ENCODE data around the gene IZUMO1R. TPM values are rescaled to one million over a fixed set of nuclear protein-coding genes. Genes with fewer than 3 reads are reported as not detected.

The IZUMO1R gene
- not detected in 2 replicates for total RNA-seq

GRCh38 chr11:94303966-94304958, at the start of gene IZUMO1R:
IZUMO1R (plus strand) TSS chr11:94304580; CDS start chr11:94305637, 1,057 bp downstream.

Other genes starting within 250 kb of the IZUMO1R start
- gene PANX1, start 175.7 kb upstream of the IZUMO1R start, total RNA-seq: 21.6 and 27.2 TPM in 2 replicates
- gene GPR83, start 96.8 kb downstream of the IZUMO1R start, total RNA-seq: 0.09 TPM in 1 of 2 replicates, not detected in the other
- gene MRE11, start 189.3 kb downstream of the IZUMO1R start, total RNA-seq: 11.4 and 12.2 TPM in 2 replicates
- 7.0 and 10.8 TPM in 2 replicates for gene ANKRD49, start 189.4 kb downstream of the IZUMO1R start, total RNA-seq
- not detected in 2 replicates for gene C11orf97, start 207.9 kb downstream of the IZUMO1R start, total RNA-seq
- gene FUT4, start 239.3 kb downstream of the IZUMO1R start, total RNA-seq: 3.0 and 4.1 TPM in 2 replicates

Data from endothelial cell of coronary artery (primary cell).